ENCODE measurements around the gene RNF213.
"Not testable (repeated sequence)": the region's sequence is repeated elsewhere in the genome, so short reads cannot be mapped to it uniquely, and the experiment has no call there.

The RNF213 gene

DNA sequence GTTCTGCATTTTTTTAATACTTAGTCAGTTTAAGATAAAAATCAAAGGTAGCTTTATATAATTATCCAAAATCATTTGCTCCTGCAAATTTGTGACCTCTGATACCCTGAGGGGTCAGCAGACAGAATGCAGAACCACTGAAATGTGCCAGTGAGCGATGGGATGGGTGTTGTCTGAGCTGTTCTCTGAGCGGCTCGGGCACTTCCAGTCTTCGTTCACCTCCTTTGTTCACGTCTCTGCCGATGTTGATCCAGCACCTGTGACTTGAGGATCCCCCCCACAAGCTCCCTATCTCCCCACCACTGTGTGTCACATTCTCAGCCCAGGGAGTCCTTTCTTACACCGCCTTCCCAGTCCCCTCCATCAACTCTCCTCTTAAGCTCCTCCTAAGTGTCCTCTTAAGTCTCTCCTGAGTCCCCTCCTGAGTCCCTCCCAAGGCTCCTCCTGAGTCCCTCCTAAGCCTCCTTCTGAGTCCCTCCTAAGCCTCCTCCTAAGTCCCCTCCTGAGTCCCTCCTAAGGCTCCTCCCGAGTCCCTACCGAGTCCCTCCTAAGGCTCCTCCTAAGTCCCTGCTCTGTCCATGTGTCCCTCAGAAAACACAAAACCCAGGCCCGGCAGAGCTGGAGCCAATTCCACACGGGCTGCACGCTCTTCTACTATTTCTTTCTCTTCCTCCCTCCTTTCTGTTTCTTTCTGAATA lies 47.5 kb downstream of the RNF213 start:
- peak overlapping the region; percentile 76 for H3K27ac Mint-ChIP-seq
- H3K4me1 Mint-ChIP-seq = no peaks in the 10 kb centered on the region
- no peaks in the 10 kb centered on the region for H3K27me3 Mint-ChIP-seq
- no peak overlapping the region for H3K4me3 Mint-ChIP-seq
- H3K36me3 Mint-ChIP-seq = peaks cover 29% of the 10 kb centered on the region
- no peaks in the 10 kb centered on the region for H3K9me3 Mint-ChIP-seq

DNA sequence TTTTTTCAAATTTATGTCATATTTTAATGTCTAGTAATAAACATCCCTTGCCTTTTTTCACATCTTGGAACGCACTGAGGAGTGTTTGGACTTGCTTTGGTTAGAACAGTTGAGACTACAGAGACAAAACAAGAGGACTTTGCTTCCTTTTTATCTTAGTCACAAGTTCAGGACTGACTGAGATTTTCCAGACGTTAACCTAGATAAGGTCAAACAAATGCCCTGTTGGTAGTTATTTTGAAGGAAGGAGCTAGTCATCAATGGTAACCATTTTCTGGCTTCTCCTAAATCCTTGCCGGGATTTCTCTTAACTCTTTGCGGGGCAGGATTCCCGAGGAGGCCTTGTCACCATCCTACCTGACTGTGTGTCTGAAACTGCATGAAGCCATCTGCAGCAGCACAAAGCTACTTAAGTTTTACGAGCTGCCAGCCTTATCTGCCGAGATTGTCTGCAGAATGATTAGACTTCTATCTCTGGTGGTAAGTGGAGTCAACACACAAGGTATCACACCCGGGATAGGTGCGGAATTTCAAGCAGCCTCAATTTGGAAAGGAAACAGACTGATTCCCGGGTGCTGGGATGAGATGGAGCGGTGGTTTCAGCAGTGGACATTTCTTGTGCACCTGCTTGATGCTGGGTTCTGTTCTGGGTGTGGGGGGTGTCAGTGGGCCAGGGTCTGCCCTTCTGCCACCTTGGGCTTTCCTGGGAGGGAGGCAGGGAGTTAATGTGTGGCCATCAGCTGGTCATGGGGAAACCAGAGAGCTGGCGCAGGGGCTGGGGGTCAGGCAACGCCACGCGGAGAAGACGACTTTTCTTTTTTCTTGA lies 48.3 kb downstream of the RNF213 start:
- Mint-ChIP-seq H3K4me3 (no peak overlapping the region), H3K27me3 (no peaks in the 10 kb centered on the region)

DNA sequence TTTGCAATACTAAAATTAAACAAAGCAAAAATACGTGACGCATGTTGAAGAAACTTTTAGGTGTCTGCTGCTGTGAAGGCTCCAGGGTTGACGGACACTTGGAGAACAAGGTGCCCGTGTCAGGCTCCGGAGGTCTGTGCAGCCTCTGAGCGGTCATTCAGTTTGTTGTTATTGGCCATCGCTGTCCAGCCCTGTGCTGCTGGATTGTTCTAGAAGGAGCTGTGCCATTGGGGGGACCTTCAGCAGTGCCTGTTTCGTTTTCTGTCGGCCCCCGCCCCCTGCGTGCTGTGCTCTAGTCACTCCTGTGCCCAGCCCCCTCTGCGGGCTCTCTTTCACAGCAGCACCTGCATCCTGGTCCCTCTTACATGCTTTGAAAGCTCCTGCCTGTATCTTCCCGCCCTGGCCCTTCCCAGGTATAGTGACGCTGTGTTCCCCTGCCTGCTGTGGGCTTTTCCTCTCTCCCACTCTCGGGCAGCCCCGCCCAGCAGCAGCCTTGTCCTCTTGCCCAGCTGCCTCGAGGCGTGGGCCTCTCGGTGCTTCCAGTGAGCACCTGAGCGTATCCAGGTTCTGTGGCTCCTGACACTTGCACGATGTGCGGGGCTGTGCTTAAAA lies 50.7 kb downstream of the RNF213 start:
- peaks cover under 1% of the 10 kb centered on the region for H3K4me1 Mint-ChIP-seq
- peaks cover 20% of the 10 kb centered on the region for H3K36me3 Mint-ChIP-seq
- no peaks in the 10 kb centered on the region for H3K27me3 Mint-ChIP-seq
- H3K9me3 Mint-ChIP-seq = no peaks in the 10 kb centered on the region
- no peak overlapping the region for H3K27ac Mint-ChIP-seq
- H3K4me3 Mint-ChIP-seq = no peak overlapping the region

More for the DNA sequence above, 48.3 kb downstream of the RNF213 start:
- Mint-ChIP-seq H3K27ac (peak overlapping the region; percentile 76), H3K36me3 (peaks cover 27% of the 10 kb centered on the region), H3K9me3 (no peaks in the 10 kb centered on the region), H3K4me1 (no peaks in the 10 kb centered on the region)

DNA sequence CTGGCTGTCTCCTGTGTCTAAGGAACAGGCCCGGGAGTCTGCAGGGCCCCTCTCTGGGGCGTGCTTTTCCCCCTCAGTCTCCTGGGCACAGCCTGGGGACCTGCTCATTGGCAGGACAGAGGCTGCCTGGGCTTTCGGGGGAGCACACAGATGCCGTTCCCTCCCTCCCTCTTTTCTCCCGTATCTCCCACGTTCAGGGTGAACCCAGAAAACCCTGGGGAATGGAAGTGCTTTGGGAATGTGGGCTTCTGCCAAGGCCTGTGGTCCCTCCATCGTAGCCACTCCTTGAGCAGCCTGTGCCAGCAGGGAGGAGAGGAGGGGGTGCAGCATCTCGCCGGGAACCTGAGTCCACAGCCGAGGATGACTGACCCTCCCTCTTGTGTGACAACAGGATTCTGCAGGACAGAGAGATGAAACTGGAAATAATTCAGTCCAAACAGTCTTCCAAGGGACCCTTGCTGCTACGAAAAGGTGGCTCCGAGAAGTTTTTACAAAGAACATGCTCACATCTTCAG lies 52.0 kb downstream of the RNF213 start:
- Mint-ChIP-seq H3K4me3 (no peak overlapping the region), H3K36me3 (peaks cover 23% of the 10 kb centered on the region), H3K9me3 (no peaks in the 10 kb centered on the region), H3K4me1 (peaks cover 4% of the 10 kb centered on the region), H3K27me3 (no peaks in the 10 kb centered on the region), H3K27ac (no peak overlapping the region)

DNA sequence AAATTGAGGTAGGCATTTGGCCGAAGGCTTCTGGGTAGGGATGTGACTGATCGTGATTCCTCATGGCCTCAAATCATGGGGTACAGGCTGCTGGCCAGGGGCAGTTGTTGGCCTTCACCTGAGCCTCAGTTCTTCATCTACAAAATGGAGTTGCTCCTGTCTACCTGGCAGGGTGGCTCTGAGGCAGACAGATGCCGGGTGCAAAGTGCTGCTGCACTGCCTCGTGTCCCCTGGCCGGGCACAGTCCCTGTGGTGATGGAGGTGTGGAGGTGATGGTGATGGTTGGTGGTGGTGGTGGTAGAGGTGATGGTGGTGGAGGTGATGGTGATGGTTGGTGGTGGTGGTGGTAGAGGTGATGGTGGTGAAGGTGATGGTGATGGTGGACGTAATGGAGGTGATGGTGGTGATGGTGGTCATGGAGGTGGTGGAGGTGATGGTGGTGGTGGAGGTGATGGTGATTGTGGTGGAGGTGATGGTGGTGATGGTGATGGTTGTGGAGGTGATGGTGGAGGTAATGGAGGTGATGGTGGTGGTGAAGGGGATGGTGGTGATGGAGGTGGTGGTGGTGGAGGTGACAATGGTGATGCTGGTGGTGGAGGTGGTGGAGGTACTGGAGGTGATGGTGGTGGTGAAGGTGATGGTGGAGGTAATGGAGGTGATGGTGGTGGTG lies 52.6 kb downstream of the RNF213 start:
- Mint-ChIP-seq H3K4me3 (no peak overlapping the region), H3K27me3 (no peaks in the 10 kb centered on the region), H3K27ac (peak overlapping the region; percentile 74), H3K36me3 (peaks cover 20% of the 10 kb centered on the region), H3K4me1 (peaks cover 4% of the 10 kb centered on the region), H3K9me3 (no peaks in the 10 kb centered on the region)

DNA sequence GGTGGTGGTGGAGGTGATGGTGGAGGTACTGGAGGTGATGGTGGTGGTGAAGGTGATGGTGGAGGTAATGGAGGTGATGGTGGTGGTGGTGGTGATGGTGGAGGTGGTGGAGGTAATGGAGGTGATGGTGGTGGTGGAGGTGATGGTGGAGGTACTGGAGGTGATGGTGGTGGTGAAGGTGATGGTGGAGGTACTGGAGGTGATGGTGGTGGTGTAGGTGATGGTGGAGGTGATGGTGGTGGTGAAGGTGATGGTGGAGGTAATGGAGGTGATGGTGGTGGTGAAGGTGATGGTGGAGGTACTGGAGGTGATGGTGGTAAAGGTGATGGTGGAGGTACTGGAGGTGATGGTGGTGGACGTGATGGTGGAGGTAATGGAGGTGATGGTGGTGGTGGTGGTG lies 53.3 kb downstream of the RNF213 start:
- H3K36me3 Mint-ChIP-seq = peaks cover 19% of the 10 kb centered on the region
- not testable (repeated sequence) for H3K4me1 Mint-ChIP-seq, H3K4me3 Mint-ChIP-seq, H3K27ac Mint-ChIP-seq, H3K27me3 Mint-ChIP-seq, H3K9me3 Mint-ChIP-seq

DNA sequence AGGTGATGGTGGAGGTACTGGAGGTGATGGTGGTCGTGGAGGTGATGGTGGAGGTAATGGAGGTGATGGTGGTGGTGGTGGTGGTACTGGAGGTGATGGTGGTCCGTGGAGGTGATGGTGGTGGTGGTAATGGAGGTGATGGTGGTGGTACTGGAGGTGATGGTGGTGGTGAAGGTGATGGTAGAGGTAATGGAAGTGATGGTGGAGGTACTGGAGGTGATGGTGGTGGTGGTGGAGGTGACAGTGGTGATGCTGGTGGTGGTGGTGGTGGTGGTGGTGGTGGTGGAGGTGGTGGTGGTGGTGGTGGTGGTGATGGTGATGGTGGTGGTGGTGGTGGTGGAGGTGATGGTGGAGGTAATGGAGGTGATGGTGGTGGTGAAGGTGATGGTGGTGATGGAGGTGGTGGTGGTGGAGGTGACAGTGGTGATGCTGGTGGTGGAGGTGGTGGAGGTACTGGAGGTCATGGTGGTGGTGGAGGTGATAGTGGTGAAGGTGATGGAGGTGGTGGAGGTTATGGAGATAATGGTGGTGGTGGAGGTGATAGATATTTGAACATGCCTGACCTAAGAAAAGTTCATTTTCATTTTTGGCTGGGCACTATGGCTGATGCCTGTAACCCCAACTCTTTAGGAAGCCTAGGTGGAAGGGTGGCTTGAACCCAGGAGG lies 55.0 kb downstream of the RNF213 start:
- H3K4me1 Mint-ChIP-seq = peaks cover 4% of the 10 kb centered on the region
- no peaks in the 10 kb centered on the region for H3K27me3 Mint-ChIP-seq
- H3K36me3 Mint-ChIP-seq = peaks cover 26% of the 10 kb centered on the region
- H3K9me3 Mint-ChIP-seq = no peaks in the 10 kb centered on the region
- H3K27ac Mint-ChIP-seq = no peak overlapping the region
- no peak overlapping the region for H3K4me3 Mint-ChIP-seq

DNA sequence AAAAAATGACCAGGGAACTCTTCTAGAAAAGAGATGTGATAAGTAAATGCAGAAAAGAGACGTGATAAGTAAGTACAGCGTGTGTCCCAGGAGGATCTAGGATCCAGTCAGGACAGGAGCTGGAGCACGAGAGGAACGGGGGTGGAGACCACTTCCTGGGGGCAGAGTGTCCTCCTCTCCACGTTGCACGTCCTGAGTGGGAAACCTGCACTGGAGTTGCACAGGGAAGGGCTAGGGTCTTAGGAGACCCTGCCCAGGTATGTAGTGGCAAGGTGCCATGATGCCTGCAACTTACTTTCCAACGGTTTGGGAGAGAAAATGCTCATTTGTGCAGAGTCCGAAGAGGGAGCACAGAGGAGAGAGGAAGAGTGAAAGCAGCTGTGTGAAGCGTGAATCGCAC lies 55.8 kb downstream of the RNF213 start:
- Mint-ChIP-seq H3K4me3 (no peak overlapping the region), H3K36me3 (peaks cover 31% of the 10 kb centered on the region), H3K27me3 (no peaks in the 10 kb centered on the region), H3K27ac (no peak overlapping the region), H3K4me1 (peaks cover 4% of the 10 kb centered on the region), H3K9me3 (no peaks in the 10 kb centered on the region)

DNA sequence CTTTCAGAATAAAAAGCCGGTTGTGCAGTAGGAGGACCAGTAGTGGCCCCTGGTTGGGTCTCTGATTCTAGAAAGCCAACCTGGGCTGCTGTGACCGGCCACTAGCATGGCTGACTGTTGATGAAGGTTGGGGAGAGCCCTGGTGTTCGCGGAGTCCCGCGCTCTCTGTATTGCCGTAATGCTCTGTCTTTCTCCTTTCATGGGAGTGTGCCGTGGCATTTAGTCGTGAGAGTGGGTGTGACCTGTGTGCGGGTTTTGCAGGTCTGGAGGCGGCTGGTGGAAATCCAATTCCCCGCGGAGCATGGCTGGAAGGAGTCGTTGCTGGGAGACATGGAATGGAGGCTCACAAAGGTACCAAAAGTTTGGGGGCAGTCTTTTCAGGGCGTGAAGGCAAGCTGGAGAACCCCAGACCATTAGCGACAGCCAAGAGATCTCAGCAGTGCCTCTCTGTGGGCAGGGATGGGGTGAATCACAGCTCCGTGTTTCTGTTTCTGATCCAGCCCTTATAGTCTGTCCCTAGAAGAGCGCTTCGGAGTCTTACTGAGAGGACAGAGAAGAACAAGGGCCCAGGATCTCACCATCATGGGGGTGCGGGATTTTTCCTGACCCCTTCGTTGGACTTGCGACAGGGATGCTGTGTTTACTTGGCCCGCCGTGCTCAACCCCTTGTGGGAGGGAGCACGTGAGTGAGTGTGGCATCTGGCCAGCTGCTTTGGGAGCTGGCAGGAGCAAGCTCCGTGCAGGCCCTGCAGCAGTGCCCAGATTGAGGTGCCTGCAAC lies 56.5 kb downstream of the RNF213 start:
- H3K36me3 Mint-ChIP-seq = peaks cover 31% of the 10 kb centered on the region
- no peak overlapping the region for H3K4me3 Mint-ChIP-seq
- no peak overlapping the region for H3K27ac Mint-ChIP-seq
- no peaks in the 10 kb centered on the region for H3K9me3 Mint-ChIP-seq
- H3K27me3 Mint-ChIP-seq = no peaks in the 10 kb centered on the region
- peaks cover 4% of the 10 kb centered on the region for H3K4me1 Mint-ChIP-seq

DNA sequence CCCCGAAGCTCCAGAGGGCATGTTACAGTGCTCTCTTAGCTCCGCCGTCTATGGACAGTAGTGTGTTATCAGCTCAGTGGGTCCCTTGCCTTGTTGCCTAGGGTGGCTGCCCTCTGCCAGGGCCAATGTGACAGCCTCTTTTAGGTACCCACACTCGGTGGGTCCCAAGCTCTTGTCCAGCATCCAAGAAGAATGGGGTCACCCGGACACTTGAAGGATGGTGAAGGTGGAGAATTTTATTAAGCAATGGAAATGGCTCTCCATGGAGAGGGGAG lies 57.0 kb downstream of the RNF213 start:
- no peaks in the 10 kb centered on the region for H3K27me3 Mint-ChIP-seq
- H3K36me3 Mint-ChIP-seq = peaks cover 33% of the 10 kb centered on the region
- no peak overlapping the region for H3K4me3 Mint-ChIP-seq
- no peaks in the 10 kb centered on the region for H3K9me3 Mint-ChIP-seq
- peaks cover 4% of the 10 kb centered on the region for H3K4me1 Mint-ChIP-seq
- H3K27ac Mint-ChIP-seq = no peak overlapping the region

DNA sequence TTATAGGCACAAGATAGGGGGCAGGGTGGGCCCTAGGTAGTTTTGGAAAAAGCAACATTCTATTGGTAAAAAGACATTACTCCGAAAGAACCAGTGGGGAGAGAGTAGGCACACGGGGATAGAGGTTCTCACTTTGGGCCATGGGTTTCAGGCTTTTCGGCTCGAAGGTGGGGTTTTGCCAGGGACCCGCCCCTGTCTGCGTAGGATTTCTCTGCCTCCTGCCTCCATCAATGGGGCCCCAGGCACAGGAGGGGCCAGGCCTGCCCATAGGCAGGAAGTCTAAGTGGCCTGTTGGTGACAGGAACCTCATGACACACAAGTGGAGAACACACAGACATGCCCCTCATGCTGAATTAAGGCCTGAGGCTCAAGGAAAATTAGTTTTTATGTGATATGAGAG lies 57.5 kb downstream of the RNF213 start:
- Mint-ChIP-seq H3K9me3 (no peaks in the 10 kb centered on the region), H3K36me3 (peaks cover 38% of the 10 kb centered on the region), H3K4me3 (no peak overlapping the region), H3K4me1 (peaks cover 4% of the 10 kb centered on the region), H3K27me3 (no peaks in the 10 kb centered on the region), H3K27ac (no peak overlapping the region)

DNA sequence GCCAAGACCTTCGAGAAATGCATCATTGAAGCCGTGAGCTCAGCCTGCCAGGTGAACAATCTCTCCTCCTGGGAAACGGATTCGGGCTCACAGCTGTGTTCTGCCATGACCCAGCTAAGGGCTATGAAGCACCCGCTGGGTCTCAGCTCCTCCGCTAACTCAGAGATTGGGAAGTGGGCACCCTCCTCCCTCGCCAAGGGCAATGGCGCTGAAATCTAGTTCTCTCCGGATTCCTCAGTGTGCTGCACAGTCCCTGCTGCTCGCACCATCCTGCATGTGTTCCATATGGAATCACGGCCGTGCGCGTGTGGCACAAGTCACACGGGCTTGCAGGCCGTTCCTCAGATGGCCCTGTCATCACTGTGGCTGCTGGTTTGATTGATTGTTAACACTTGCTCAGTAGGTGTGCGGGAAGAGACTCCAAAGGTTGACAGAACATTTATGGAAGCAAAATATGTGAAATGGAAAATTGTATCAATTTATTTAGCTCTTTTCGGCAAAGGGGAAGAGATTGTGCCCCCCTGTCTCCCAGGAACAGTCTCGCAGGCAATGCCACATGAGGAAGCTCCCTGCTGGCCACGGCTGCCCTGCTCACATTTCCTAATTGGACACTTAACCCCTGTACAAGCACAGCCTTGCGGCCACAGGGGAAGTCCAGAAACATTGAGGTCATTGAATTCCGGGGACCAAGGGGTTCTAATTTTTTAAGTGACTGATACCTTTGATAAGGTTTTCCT lies 58.8 kb downstream of the RNF213 start:
- Mint-ChIP-seq H3K9me3 (no peaks in the 10 kb centered on the region), H3K4me3 (no peak overlapping the region), H3K36me3 (peaks cover 49% of the 10 kb centered on the region), H3K27ac (peak overlapping the region; percentile 13), H3K4me1 (peaks cover 4% of the 10 kb centered on the region), H3K27me3 (no peaks in the 10 kb centered on the region)

DNA sequence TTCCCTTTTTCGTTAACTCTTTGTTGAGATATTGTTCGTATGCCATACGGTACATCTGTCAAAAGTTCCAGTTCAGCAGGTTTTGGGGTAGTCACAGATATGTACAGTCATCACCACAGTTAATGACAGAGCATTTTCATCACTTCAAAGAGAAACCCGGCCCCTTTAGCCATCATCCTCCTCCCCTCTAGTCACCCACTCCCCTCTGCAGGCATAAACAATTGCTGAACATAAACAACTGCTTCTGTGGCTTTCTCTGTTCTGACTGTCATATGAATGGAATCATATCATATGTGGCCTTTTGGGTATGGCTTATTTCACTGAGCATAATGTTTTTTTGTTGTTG lies 59.3 kb downstream of the RNF213 start:
- Mint-ChIP-seq H3K27me3 (no peaks in the 10 kb centered on the region), H3K4me3 (no peak overlapping the region), H3K36me3 (peaks cover 54% of the 10 kb centered on the region), H3K27ac (peak overlapping the region; percentile 62), H3K4me1 (peaks cover 4% of the 10 kb centered on the region), H3K9me3 (no peaks in the 10 kb centered on the region)

DNA sequence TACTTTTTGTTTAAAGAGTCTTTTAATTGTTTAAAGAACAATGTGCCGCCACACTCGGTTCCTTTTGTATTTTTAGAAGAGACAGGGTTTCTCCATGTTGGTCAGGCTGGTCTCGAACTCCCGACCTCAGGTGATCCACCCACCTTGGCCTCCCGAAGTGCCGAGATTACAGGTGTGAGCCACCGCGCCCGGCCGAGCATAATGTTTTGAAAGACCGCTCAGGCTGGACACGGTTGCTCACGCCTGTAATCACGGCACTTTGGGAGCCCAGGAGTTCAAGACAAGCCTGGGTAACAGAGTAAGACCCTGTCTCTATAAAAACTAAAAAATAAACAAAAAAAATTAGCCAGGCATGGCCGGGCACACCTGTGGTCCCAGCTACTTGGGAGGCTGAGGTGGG lies 59.8 kb downstream of the RNF213 start:
- Mint-ChIP-seq H3K27ac (no peak overlapping the region), H3K9me3 (no peaks in the 10 kb centered on the region), H3K36me3 (peaks cover 57% of the 10 kb centered on the region), H3K4me1 (peaks cover 4% of the 10 kb centered on the region), H3K27me3 (no peaks in the 10 kb centered on the region), H3K4me3 (no peak overlapping the region)
